H9 (cell line): Measurements from ENCODE around the gene RHBDD1. TPM values are rescaled to one million over a fixed set of nuclear protein-coding genes. Genes with fewer than 3 reads are reported as not detected.

Experiments used
- DNase-seq: peaks from one replicate; pipeline ENCODE4 v3.0.0-alpha.2; 2017
- H2AFZ ChIP-seq: one replicate; pipeline ENCODE4 v1.6.1; 2013; ENCODE audit warnings: mild to moderate bottlenecking, low read length, control low read depth, moderate library complexity
- H2AK5ac ChIP-seq: 2 replicates; pipeline ENCODE4 v1.6.1; 2013; ENCODE audit warnings: low read length, control low read depth, mixed read lengths; ENCODE audit not compliant: insufficient read length
- H2BK120ac ChIP-seq: one replicate; pipeline ENCODE4 v1.6.1; 2013; ENCODE audit warnings: low read depth, mild to moderate bottlenecking, low read length, control low read depth, inconsistent platforms; ENCODE audit not compliant: poor library complexity, severe bottlenecking
- H2BK12ac ChIP-seq: 2 replicates; pipeline ENCODE4 v1.6.1; 2013; ENCODE audit warnings: low read length, control low read depth, mixed read lengths, low read depth; ENCODE audit not compliant: insufficient read length
- H2BK15ac ChIP-seq: 2 replicates; pipeline ENCODE4 v1.6.1; 2013; ENCODE audit warnings: low read depth, low read length, control low read depth
- H2BK20ac ChIP-seq: one replicate; pipeline ENCODE4 v1.6.1; 2013; ENCODE audit warnings: low read depth, mild to moderate bottlenecking, low read length, control low read depth, inconsistent platforms; ENCODE audit not compliant: poor library complexity, severe bottlenecking
- H2BK5ac ChIP-seq: 2 replicates; pipeline ENCODE4 v1.6.1; 2013; ENCODE audit warnings: low read length, control low read depth, mixed read lengths; ENCODE audit not compliant: insufficient read length
- H3K14ac ChIP-seq: 2 replicates; pipeline ENCODE4 v1.6.1; 2013; ENCODE audit warnings: low read length, control low read depth; ENCODE audit not compliant: insufficient read depth
- H3K18ac ChIP-seq: 2 replicates; pipeline ENCODE4 v1.6.1; 2013; ENCODE audit warnings: low read depth, mild to moderate bottlenecking, mixed read lengths, low read length, control low read depth; ENCODE audit not compliant: insufficient read length
- H3K23ac ChIP-seq: 2 replicates; pipeline ENCODE4 v1.6.1; 2013; ENCODE audit warnings: low read length, control low read depth, mixed read lengths, low read depth; ENCODE audit not compliant: insufficient read length
- H3K23me2 ChIP-seq: 2 replicates; pipeline ENCODE4 v1.6.1; 2013; ENCODE audit warnings: low read depth, mild to moderate bottlenecking, mixed read lengths, low read length, control low read depth; ENCODE audit not compliant: insufficient read length, poor library complexity, severe bottlenecking
- H3K27ac ChIP-seq: 2 replicates; pipeline ENCODE4 v1.5.1; 2013; ENCODE audit warnings: low read length, control low read depth, mixed read lengths, low read depth; ENCODE audit not compliant: insufficient read length
- H3K27me3 ChIP-seq: 2 replicates; pipeline ENCODE4 v1.6.1; 2013; ENCODE audit warnings: low read length, control low read depth, inconsistent platforms; ENCODE audit not compliant: insufficient read depth
- H3K4ac ChIP-seq: 2 replicates; pipeline ENCODE4 v1.6.1; 2013; ENCODE audit warnings: low read depth, mild to moderate bottlenecking, control low read depth, inconsistent platforms, low read length, moderate library complexity
- H3K4me1 ChIP-seq: 2 replicates; pipeline ENCODE4 v1.6.1; 2013; ENCODE audit warnings: low read length, control low read depth, inconsistent platforms; ENCODE audit not compliant: insufficient read depth
- H3K4me2 ChIP-seq: 2 replicates; pipeline ENCODE4 v1.6.1; 2013; ENCODE audit warnings: low read length, control low read depth, mixed read lengths; ENCODE audit not compliant: insufficient read length, insufficient read depth
- H3K56ac ChIP-seq: 2 replicates; pipeline ENCODE4 v1.6.1; 2013; ENCODE audit warnings: low read depth, mild to moderate bottlenecking, mixed read lengths, low read length, control low read depth; ENCODE audit not compliant: insufficient read length
- H3K79me1 ChIP-seq: 2 replicates; pipeline ENCODE4 v1.6.1; 2013; ENCODE audit warnings: low read depth, mild to moderate bottlenecking, moderate library complexity, low read length, control low read depth, inconsistent platforms; ENCODE audit not compliant: insufficient read depth, poor library complexity, severe bottlenecking
- H3K79me2 ChIP-seq: 2 replicates; pipeline ENCODE4 v1.6.1; 2013; ENCODE audit warnings: low read length, control low read depth, inconsistent platforms; ENCODE audit not compliant: insufficient read depth
- H3K9ac ChIP-seq: 2 replicates; pipeline ENCODE4 v1.6.1; 2013; ENCODE audit warnings: low read length, control low read depth, mixed read lengths; ENCODE audit not compliant: insufficient read length; ENCODE audit errors: extremely low read depth
- H3K9me3 ChIP-seq: one replicate; pipeline ENCODE4 v1.6.1; 2013; ENCODE audit warnings: low read depth, low read length, inconsistent platforms; ENCODE audit not compliant: control insufficient read depth
- H3T11ph ChIP-seq: one replicate; pipeline ENCODE4 v1.6.1; 2013; ENCODE audit warnings: mild to moderate bottlenecking, low read length, control low read depth, inconsistent platforms
- H4K20me1 ChIP-seq: one replicate; pipeline ENCODE4 v1.6.1; 2013; ENCODE audit not compliant: control insufficient read depth, insufficient read length, insufficient read depth
- H4K5ac ChIP-seq: 2 replicates; pipeline ENCODE4 v1.6.1; 2013; ENCODE audit warnings: low read depth, mild to moderate bottlenecking, mixed read lengths, low read length, control low read depth; ENCODE audit not compliant: insufficient read length
- H4K8ac ChIP-seq: replicated peaks from 2 replicates; pipeline ENCODE4 v1.6.1; 2013; ENCODE audit warnings: low read length, control low read depth, mixed read lengths, low read depth; ENCODE audit not compliant: insufficient read length
- H4K91ac ChIP-seq: 2 replicates; pipeline ENCODE4 v1.6.1; 2013; ENCODE audit warnings: low read depth, mild to moderate bottlenecking, moderate library complexity, mixed read lengths, low read length, control low read depth; ENCODE audit not compliant: insufficient read length
- H3K27ac Mint-ChIP-seq, 3 experiments: 2 replicates in 2 of 3; 3 replicates in 1 of 3; pipeline ENCODE4 v1.8.0; 2020 to 2021; ENCODE audit warnings: mixed read lengths in 3 of 3, mild to moderate bottlenecking in 1 of 3, moderate library complexity in 1 of 3
- H3K27me3 Mint-ChIP-seq: 2 replicates; pipeline ENCODE4 v1.8.0; 2021; ENCODE audit warnings: low read depth, mild to moderate bottlenecking, moderate library complexity, mixed read lengths
- H3K36me3 Mint-ChIP-seq, 3 experiments: 2 replicates in 2 of 3; 3 replicates in 1 of 3; pipeline ENCODE4 v1.8.0; 2020 to 2021; ENCODE audit warnings: low read depth in 3 of 3, mixed read lengths in 3 of 3; ENCODE audit not compliant: insufficient read depth in 1 of 3
- H3K4me1 Mint-ChIP-seq, 2 experiments: 2 replicates each; pipeline ENCODE4 v1.8.0; 2020; ENCODE audit warnings: mixed read lengths in 2 of 2
- H3K4me3 Mint-ChIP-seq, 2 experiments: 2 replicates in 1 of 2; 3 replicates in 1 of 2; pipeline ENCODE4 v1.8.0; 2020 to 2021; ENCODE audit warnings: mild to moderate bottlenecking in 2 of 2, mixed read lengths in 2 of 2, moderate library complexity in 1 of 2
- H3K9me3 Mint-ChIP-seq, 2 experiments: 2 replicates in 1 of 2; 3 replicates in 1 of 2; pipeline ENCODE4 v1.8.0; 2020; ENCODE audit warnings: mild to moderate bottlenecking in 2 of 2, mixed read lengths in 2 of 2, moderate library complexity in 1 of 2
- CTCF ChIP-seq: fragments of 200-600 bp; sonication (generic); conservative IDR thresholded peaks from 3 replicates; pipeline ENCODE4 v1.8.0; 2021; ENCODE audit warnings: antibody characterized with exemption, mild to moderate bottlenecking
- WGBS: extraction: QIAGEN DNeasy Blood & Tissue Kit; methylation state at CpG from one replicate; pipeline ENCODE4 v1.1.7; 2013; ENCODE audit warnings: missing lambda C conversion rate, low lambda C conversion rate, mixed read lengths; ENCODE audit not compliant: insufficient read length; ENCODE audit errors: extremely low coverage; 5-methylcytosine and 5-hydroxymethylcytosine counted together
- total RNA-seq: library from RNA; stranded (reverse); gene quantifications from 2 replicates; pipeline ENCODE4 v1.2.1, GENCODE V29; 2021

Gene RHBDD1
- total RNA-seq, 1 experiment from 2014 or later = 24.9 TPM

GRCh38 chr2:226909836-226910235, 74.0 kb downstream of the RHBDD1 start:
- H3T11ph ChIP-seq = no peak overlapping the region
- no peak overlapping the region for H2BK15ac ChIP-seq
- no peak overlapping the region for H3K14ac ChIP-seq
- H3K27me3 Mint-ChIP-seq = no peaks in the 10 kb centered on the region
- H3K4me1 Mint-ChIP-seq = no peaks in the 10 kb centered on the region
- H4K91ac ChIP-seq = no peak overlapping the region
- H3K4me2 ChIP-seq = no peak overlapping the region
- no peak overlapping the region for H2AK5ac ChIP-seq
- H3K23me2 ChIP-seq = no peaks in the 10 kb centered on the region
- no peak overlapping the region for H3K18ac ChIP-seq
- no peak overlapping the region for H3K56ac ChIP-seq
- H2BK5ac ChIP-seq = no peak overlapping the region
- no peak overlapping the region for H2BK12ac ChIP-seq
- H3K4me1 ChIP-seq = no peaks in the 10 kb centered on the region
- H3K9me3 ChIP-seq = no peaks in the 10 kb centered on the region
- no peaks in the 10 kb centered on the region for H4K20me1 ChIP-seq
- no peak overlapping the region for H2BK20ac ChIP-seq
- DNase-seq = no peak
- H3K27ac ChIP-seq = no peak overlapping the region
- H3K79me1 ChIP-seq = no peaks in the 10 kb centered on the region
- peaks cover 0 to 2% (median 0%) of the 10 kb centered on the region in 3 experiments; a peak in 1 of 7 replicates for H3K36me3 Mint-ChIP-seq
- no peaks in the 10 kb centered on the region for H3K27me3 ChIP-seq
- H3K4ac ChIP-seq = no peak overlapping the region
- no peaks in the 10 kb centered on the region for H3K9me3 Mint-ChIP-seq
- H2BK120ac ChIP-seq = no peak overlapping the region
- H3K9ac ChIP-seq = no peak overlapping the region
- H3K4me3 Mint-ChIP-seq = no peak overlapping the region
- H3K79me2 ChIP-seq = no peaks in the 10 kb centered on the region
- no peak overlapping the region for H3K23ac ChIP-seq
- H4K8ac ChIP-seq = no peak overlapping the region
- WGBS = no CpG with 5 or more reads among the region's 2 CpGs
- no peak overlapping the region for H4K5ac ChIP-seq
- no peak overlapping the region for H3K27ac Mint-ChIP-seq
- H2AFZ ChIP-seq = no peak overlapping the region
- TF ChIP-seq CTCF = no peak
